ENCODE measurements around the gene PPP1R14B.

- TF ChIP-seq CTCF (IDR thresholded peaks at IDR 0.05) (peak in 3 of 7 experiments; percentile 7 to 43 (median 32)), POLR2A (IDR thresholded peaks at IDR 0.05) (peak in 2 of 3 donors; percentile 51 to 55)
Observed at GRCh38 chr11:64246871-64247728, at the start of gene PPP1R14B.
